ENCODE measurements around the gene ATP4B. TPM values are rescaled to one million over a fixed set of nuclear protein-coding genes. Genes with fewer than 3 reads are reported as not detected.

Gene ATP4B
- total and polyA plus RNA-seq, 7 donors: 0.04 TPM; not detected in 6

GRCh38 chr13:113648216-113648610 is 9.8 kb downstream of the ATP4B start:
- intact Hi-C loops (cut with DNase I): no loop called here
- ATAC-seq (no peak), DNase-seq (peak in 1 of 2 donors; percentile 35)
- peaks cover 4% of the 10 kb centered on the region for H3K4me1 ChIP-seq
- TF ChIP-seq CTCF (IDR thresholded peaks at IDR 0.05): no peak
- no peak overlapping the region for H3K4me3 ChIP-seq
- no peaks in the 10 kb centered on the region for H3K36me3 ChIP-seq (ENCODE audit: insufficient read depth in 1 of 2, low read depth in 1 of 2)
- H3K27me3 ChIP-seq (ENCODE audit: insufficient read depth in 3 of 3, low read length in 2 of 3): no peaks in the 10 kb centered on the region
- H3K9me3 ChIP-seq: no peaks in the 10 kb centered on the region
- WGBS, 3 donors: 72 to 84% (median 75%) methylated on average over 13 of the region's 13 CpGs
- no peak overlapping the region for H3K27ac ChIP-seq

GRCh38 chr13:113647351-113648215 is 10.4 kb downstream of the ATP4B start:
- DNase-seq (peak; percentile 76 to 91), ATAC-seq (peak; percentile 75 to 89 (median 86))
- H3K4me1 ChIP-seq: peaks cover 4% of the 10 kb centered on the region
- 31 to 39% (median 35%) methylated on average over 42 of the region's 42 CpGs for WGBS, 3 donors
- H3K4me3 ChIP-seq: no peak overlapping the region
- no peaks in the 10 kb centered on the region for H3K9me3 ChIP-seq
- no peak overlapping the region for H3K27ac ChIP-seq
- H3K36me3 ChIP-seq (ENCODE audit: insufficient read depth in 1 of 2, low read depth in 1 of 2): no peaks in the 10 kb centered on the region
- TF ChIP-seq CTCF (IDR thresholded peaks at IDR 0.05): no peak
- intact Hi-C loops (cut with DNase I): no loop called here
- no peaks in the 10 kb centered on the region for H3K27me3 ChIP-seq (ENCODE audit: insufficient read depth in 3 of 3, low read length in 2 of 3)

- 71 to 85% (median 76%) methylated on average over 10 of the region's 10 CpGs for WGBS, 3 donors
- no peaks in the 10 kb centered on the region for H3K36me3 ChIP-seq (ENCODE audit: insufficient read depth in 1 of 2, low read depth in 1 of 2)
Measured at GRCh38 chr13:113646921-113647340, 11.1 kb downstream of the ATP4B start.

GRCh38 chr13:113646376-113646775 is 11.6 kb downstream of the ATP4B start:
- peak in 1 of 2 donors; percentile 28 for DNase-seq
- intact Hi-C loops (cut with DNase I): no loop called here
- Histone ChIP-seq H3K4me3 (no peak overlapping the region), H3K4me1 (peaks cover 4% of the 10 kb centered on the region), H3K36me3 (ENCODE audit: insufficient read depth in 1 of 2, low read depth in 1 of 2) (peaks cover 0 to 5% of the 10 kb centered on the region in 2 donors), H3K27me3 (ENCODE audit: insufficient read depth in 3 of 3, low read length in 2 of 3) (no peaks in the 10 kb centered on the region), H3K9me3 (no peaks in the 10 kb centered on the region), H3K27ac (no peak overlapping the region)
- ATAC-seq: no peak
- no peak for TF ChIP-seq CTCF (IDR thresholded peaks at IDR 0.05)
- WGBS, 3 donors: 54 to 59% (median 58%) methylated on average over 11 of the region's 11 CpGs

More at GRCh38 chr13:113646921-113647340, 11.1 kb downstream of the ATP4B start:
- no peak for TF ChIP-seq CTCF (IDR thresholded peaks at IDR 0.05)
- ATAC-seq (peak in 3 of 4 donors; percentile 11 to 33 (median 24)), DNase-seq (peak in 1 of 2 donors; percentile 40)
- intact Hi-C loops (cut with DNase I): no loop called here
- no peak overlapping the region for H3K4me3 ChIP-seq
- H3K27ac ChIP-seq: no peak overlapping the region
- H3K9me3 ChIP-seq: no peaks in the 10 kb centered on the region
- peaks cover 4% of the 10 kb centered on the region for H3K4me1 ChIP-seq
- no peaks in the 10 kb centered on the region for H3K27me3 ChIP-seq (ENCODE audit: insufficient read depth in 3 of 3, low read length in 2 of 3)
